HK-2 (cell line): ENCODE data around the gene SLIT1.
"Not testable (repeated sequence)": the region's sequence is repeated elsewhere in the genome, so short reads cannot be mapped to it uniquely, and the experiment has no call there.

Source experiments
- DNase-seq: peaks from one replicate; pipeline ENCODE4 v3.0.0-alpha.2; 2018; ENCODE audit not compliant: unreplicated experiment

The SLIT1 gene

GRCh38 chr10:97042716-97043562 lies 142.8 kb downstream of the SLIT1 start:
- no peak for DNase-seq

GRCh38 chr10:97042081-97042480 lies 143.7 kb downstream of the SLIT1 start:
- DNase-seq = no peak

GRCh38 chr10:97040706-97041105 lies 145.1 kb downstream of the SLIT1 start:
- no peak for DNase-seq

GRCh38 chr10:97040248-97040584 lies 145.5 kb downstream of the SLIT1 start:
- no peak for DNase-seq

- DNase-seq = no peak
Observed at GRCh38 chr10:97039538-97040247, 146.1 kb downstream of the SLIT1 start.

- DNase-seq = no peak
Observed at GRCh38 chr10:97038688-97039087, 147.1 kb downstream of the SLIT1 start.

- peak; percentile 89 for DNase-seq
Observed at GRCh38 chr10:97037365-97038361, 148.1 kb downstream of the SLIT1 start.

GRCh38 chr10:97034958-97035769 lies 150.6 kb downstream of the SLIT1 start:
- no peak for DNase-seq

GRCh38 chr10:97034301-97034700 lies 151.5 kb downstream of the SLIT1 start:
- no peak for DNase-seq

GRCh38 chr10:97033841-97034240 lies 151.9 kb downstream of the SLIT1 start:
- not testable (repeated sequence) for DNase-seq

- DNase-seq = no peak
Observed at GRCh38 chr10:97032624-97033023, 153.1 kb downstream of the SLIT1 start.

GRCh38 chr10:97031459-97031858 lies 154.3 kb downstream of the SLIT1 start:
- DNase-seq = no peak

GRCh38 chr10:97030894-97031293 lies 154.9 kb downstream of the SLIT1 start:
- DNase-seq = no peak

GRCh38 chr10:97029271-97029670 lies 156.5 kb downstream of the SLIT1 start:
- no peak for DNase-seq

- no peak for DNase-seq
Observed at GRCh38 chr10:97028832-97029178, 157.0 kb downstream of the SLIT1 start.

- DNase-seq = no peak
Observed at GRCh38 chr10:97028126-97028831, 157.5 kb downstream of the SLIT1 start.

GRCh38 chr10:97025613-97026242 lies 160.0 kb downstream of the SLIT1 start:
- peak; percentile 30 for DNase-seq

- peak; percentile 34 for DNase-seq
Observed at GRCh38 chr10:97024168-97025073, 161.3 kb downstream of the SLIT1 start.
